Upper lobe of right lung (tissue), 1 donor: ENCODE results near the gene LIPF. TPM values are rescaled to one million over a fixed set of nuclear protein-coding genes. Genes with fewer than 3 reads are reported as not detected.
A peak's percentile ranks its signal among the peaks of the same experiment; 100 is the strongest.

ENCODE experiments used
- ATAC-seq: fragments of 200-7000 bp; cut with Tn5 transposase; one replicate; pipeline ENCODE4 v1.9.1; 2020; ENCODE audit warnings: mild to moderate bottlenecking, moderate library complexity
- DNase-seq: peaks from one replicate; pipeline ENCODE4 v3.0.0-alpha.2; 2020
- H3K27ac ChIP-seq: fragments of 200-600 bp; one replicate; pipeline ENCODE4 v1.8.0; 2022
- H3K27me3 ChIP-seq: fragments of 200-600 bp; one replicate; pipeline ENCODE4 v1.8.0; 2022; ENCODE audit warnings: mild to moderate bottlenecking
- H3K36me3 ChIP-seq: fragments of 200-600 bp; one replicate; pipeline ENCODE4 v1.8.0; 2022
- H3K4me1 ChIP-seq: fragments of 200-600 bp; one replicate; pipeline ENCODE4 v1.8.0; 2022
- H3K4me3 ChIP-seq: fragments of 200-600 bp; one replicate; pipeline ENCODE4 v1.8.0; 2022; ENCODE audit warnings: mild to moderate bottlenecking
- H3K9me3 ChIP-seq: fragments of 200-600 bp; one replicate; pipeline ENCODE4 v1.8.0; 2022
- intact Hi-C: fragments of 100-400 bp; cut with DNase I; formaldehyde crosslinking; loops from one replicate; pipeline ENCODE4 v1.11.0; 2022
- long read RNA-seq: library from polyadenylated mRNA; unstranded; transcript quantifications from one replicate; pipeline ENCODE4 v2.0.0, GENCODE V29; 2021
- total RNA-seq: library from RNA; stranded (reverse); fragmentation: NEBNext Ultra II Directional; extraction: Animal tissue kit (Norgen Biotek cat#: 25700); gene quantifications from one replicate; pipeline ENCODE4 v1.2.1, GENCODE V29; 2021
- TF ChIP-seq, protein P1 (sequence below): fragments of 200-600 bp; IDR thresholded peaks from one replicate; pipeline ENCODE4 v1.8.0; 2022; ENCODE audit warnings: antibody characterized with exemption
- donor health status: DM: no; HTN: yes; CAD: no; lungs with severe emphysema.

LIPF gene, protein sequence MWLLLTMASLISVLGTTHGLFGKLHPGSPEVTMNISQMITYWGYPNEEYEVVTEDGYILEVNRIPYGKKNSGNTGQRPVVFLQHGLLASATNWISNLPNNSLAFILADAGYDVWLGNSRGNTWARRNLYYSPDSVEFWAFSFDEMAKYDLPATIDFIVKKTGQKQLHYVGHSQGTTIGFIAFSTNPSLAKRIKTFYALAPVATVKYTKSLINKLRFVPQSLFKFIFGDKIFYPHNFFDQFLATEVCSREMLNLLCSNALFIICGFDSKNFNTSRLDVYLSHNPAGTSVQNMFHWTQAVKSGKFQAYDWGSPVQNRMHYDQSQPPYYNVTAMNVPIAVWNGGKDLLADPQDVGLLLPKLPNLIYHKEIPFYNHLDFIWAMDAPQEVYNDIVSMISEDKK
- not detected for total RNA-seq
- long read RNA-seq = 0 reads

DNA sequence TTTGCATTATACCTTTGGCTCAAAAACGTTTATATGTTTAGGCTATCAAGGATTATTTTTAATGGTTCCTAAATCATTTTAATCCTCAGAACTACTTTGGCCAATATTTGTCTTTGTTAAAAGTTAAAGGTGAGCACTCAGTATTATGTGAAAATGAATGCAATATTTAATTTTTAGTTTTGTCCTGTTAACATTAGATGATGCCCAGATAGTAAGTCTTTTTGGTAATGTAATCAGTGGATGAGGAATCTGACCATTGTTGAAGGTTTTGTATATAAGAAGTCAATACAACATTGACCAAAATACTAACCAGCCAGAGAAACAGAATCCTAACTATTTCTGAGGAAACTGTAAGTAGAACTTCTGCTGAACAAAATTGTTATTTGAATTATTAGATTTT lies at the start of gene LIPF:
Gene LIPF, plus strand, starts transcription at position 301 of the 400 bp plus-strand sequence. CDS start 2,856 bp downstream, outside the sequence.
- no peak within 1 kb of the TSS for H3K4me3 ChIP-seq
- no peak within 1 kb of the TSS for H3K27ac ChIP-seq
- no peaks in the 10 kb centered on the region for H3K9me3 ChIP-seq
- intact Hi-C loops = no loop called here
- H3K36me3 ChIP-seq = no peaks in the 10 kb centered on the region
- H3K4me1 ChIP-seq = no peaks in the 10 kb centered on the region
- TF ChIP-seq, protein P1, sequence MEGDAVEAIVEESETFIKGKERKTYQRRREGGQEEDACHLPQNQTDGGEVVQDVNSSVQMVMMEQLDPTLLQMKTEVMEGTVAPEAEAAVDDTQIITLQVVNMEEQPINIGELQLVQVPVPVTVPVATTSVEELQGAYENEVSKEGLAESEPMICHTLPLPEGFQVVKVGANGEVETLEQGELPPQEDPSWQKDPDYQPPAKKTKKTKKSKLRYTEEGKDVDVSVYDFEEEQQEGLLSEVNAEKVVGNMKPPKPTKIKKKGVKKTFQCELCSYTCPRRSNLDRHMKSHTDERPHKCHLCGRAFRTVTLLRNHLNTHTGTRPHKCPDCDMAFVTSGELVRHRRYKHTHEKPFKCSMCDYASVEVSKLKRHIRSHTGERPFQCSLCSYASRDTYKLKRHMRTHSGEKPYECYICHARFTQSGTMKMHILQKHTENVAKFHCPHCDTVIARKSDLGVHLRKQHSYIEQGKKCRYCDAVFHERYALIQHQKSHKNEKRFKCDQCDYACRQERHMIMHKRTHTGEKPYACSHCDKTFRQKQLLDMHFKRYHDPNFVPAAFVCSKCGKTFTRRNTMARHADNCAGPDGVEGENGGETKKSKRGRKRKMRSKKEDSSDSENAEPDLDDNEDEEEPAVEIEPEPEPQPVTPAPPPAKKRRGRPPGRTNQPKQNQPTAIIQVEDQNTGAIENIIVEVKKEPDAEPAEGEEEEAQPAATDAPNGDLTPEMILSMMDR = no peak
- ATAC-seq = no peak
- no peaks in the 10 kb centered on the region for H3K27me3 ChIP-seq
- DNase-seq = no peak

DNA sequence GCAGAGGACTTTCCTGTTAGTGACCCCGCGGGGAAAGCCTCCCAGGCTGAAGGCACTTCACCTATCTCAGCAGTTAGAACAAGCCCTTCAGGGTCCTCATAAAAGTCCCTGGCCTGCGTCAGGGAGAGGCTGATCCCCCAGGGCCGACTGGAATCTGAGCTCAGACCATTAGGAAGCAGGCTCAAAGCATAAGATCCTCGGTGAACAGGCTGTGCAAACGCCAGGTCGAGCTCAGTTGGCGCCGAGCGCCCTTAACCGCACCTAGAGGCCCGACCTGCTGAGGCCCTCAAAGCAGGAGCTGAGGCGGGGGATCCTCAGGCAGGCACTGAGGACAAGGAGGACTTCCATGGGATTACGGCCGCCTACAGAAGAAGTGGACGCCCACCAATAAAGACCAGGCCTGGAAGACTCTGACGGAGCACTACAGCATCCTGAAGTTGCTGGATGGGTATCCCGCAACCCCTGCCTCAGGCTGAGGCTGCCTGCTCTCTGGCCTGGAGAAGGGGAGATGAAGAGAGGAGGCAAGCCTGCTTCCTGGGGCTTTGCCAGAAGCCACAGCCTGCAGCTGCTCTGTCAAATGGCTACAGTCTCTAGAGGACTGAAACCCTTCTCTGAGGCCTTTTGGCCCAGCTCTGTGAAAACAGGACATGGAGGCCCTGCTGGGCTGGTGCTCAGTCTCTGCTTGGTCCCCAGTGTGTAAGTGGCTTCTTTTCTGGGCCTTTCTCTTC lies 47.8 kb upstream of the LIPF start:
- ATAC-seq = no peak
- intact Hi-C loops = no loop called here
- Histone ChIP-seq H3K27me3 (no peaks in the 10 kb centered on the region), H3K27ac (no peak overlapping the region), H3K9me3 (no peaks in the 10 kb centered on the region), H3K4me1 (no peaks in the 10 kb centered on the region), H3K4me3 (no peak overlapping the region), H3K36me3 (no peaks in the 10 kb centered on the region)
- TF ChIP-seq, protein P1 = no peak
- DNase-seq = peak; percentile 56

DNA sequence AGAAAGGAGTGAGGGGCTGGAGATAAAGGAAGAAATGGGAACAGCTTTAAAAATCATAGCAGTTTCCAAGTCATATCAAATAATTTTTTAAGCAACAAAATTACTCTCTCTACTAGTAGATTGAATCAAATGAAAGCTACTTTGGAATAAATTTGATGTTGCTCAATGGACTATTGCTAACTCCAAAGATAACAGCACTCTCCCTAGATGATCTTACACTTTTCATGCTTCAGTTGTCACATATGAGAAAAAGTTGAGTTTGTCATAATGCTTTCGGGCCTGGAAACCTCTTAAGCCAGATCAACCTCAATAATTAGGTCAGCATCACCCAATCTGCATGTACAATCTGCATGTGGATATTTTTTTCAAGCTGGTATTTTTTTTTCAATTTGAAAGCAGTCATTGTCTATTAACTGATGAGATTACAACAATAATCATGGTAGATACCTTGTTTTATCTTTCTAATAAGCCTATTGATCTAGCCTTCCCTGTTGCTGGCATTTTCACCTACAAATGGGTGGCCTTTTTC lies 46.4 kb upstream of the LIPF start:
- intact Hi-C loops = no loop called here
- no peaks in the 10 kb centered on the region for H3K36me3 ChIP-seq
- no peak for ATAC-seq

DNA sequence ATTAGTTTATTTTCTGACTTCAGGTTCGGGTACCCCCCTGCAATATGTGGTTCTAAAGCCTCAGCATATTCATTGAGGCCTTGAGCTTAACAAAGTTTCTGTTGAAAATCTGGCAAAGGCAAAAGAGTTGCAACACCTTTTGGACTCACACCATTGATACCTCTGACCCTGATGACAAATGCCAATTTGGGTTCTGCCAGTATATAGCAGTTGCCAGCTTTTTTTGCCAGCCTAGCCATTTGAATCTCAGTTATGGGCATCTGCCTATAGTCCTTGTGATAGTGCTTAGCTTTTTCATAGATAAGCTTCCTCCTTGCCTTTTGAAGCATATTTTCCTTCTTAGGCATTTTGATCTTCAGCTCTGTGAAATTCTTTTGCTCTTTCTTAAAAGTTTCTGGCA lies 45.7 kb upstream of the LIPF start:
- no peaks in the 10 kb centered on the region for H3K36me3 ChIP-seq
- intact Hi-C loops = no loop called here
- no peak overlapping the region for H3K27ac ChIP-seq
- no peak for DNase-seq
- H3K27me3 ChIP-seq = no peaks in the 10 kb centered on the region
- H3K9me3 ChIP-seq = no peaks in the 10 kb centered on the region
- no peaks in the 10 kb centered on the region for H3K4me1 ChIP-seq
- ATAC-seq = no peak
- H3K4me3 ChIP-seq = no peak overlapping the region
- TF ChIP-seq, protein P1 = no peak

More for the DNA sequence above, 46.4 kb upstream of the LIPF start:
- Histone ChIP-seq H3K4me3 (no peak overlapping the region), H3K27ac (no peak overlapping the region), H3K27me3 (no peaks in the 10 kb centered on the region), H3K4me1 (no peaks in the 10 kb centered on the region), H3K9me3 (no peaks in the 10 kb centered on the region)
- TF ChIP-seq, protein P1 = no peak
- no peak for DNase-seq

DNA sequence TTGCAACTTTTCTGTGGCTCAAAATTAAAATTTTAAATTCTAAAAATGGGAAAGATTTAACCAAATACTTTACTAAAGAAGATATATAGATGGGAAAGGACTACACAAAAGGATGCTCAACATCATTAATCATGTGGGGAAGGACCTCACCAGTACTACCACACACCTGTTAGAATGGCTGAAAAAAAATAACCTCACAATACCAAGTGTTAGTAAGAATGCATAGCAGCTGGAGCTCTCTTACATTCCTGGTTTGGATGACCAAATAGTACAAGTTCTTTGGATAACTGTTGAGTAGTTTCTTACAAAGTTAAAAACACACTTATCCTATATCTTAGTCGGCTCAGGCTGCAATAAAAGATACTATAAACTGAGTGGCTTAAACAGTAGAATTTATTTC lies 43.8 kb upstream of the LIPF start:
- TF ChIP-seq, protein P1 = no peak
- H3K36me3 ChIP-seq = no peaks in the 10 kb centered on the region
- DNase-seq = no peak
- no peak overlapping the region for H3K4me3 ChIP-seq
- intact Hi-C loops = no loop called here
- H3K4me1 ChIP-seq = no peaks in the 10 kb centered on the region
- ATAC-seq = no peak
- H3K27ac ChIP-seq = no peak overlapping the region
- H3K9me3 ChIP-seq = no peaks in the 10 kb centered on the region
- no peaks in the 10 kb centered on the region for H3K27me3 ChIP-seq
